DMS 273 (cell line): ENCODE results near the gene CMPK1.
"Not testable (repeated sequence)": the region's sequence is repeated elsewhere in the genome, so short reads cannot be mapped to it uniquely, and the experiment has no call there.

Experiments
- DNase-seq: peaks from one replicate; lab custom pipeline; 2025; ENCODE audit not compliant: unreplicated experiment; lab: John Stamatoyannopoulos, UW

The CMPK1 gene

DNA sequence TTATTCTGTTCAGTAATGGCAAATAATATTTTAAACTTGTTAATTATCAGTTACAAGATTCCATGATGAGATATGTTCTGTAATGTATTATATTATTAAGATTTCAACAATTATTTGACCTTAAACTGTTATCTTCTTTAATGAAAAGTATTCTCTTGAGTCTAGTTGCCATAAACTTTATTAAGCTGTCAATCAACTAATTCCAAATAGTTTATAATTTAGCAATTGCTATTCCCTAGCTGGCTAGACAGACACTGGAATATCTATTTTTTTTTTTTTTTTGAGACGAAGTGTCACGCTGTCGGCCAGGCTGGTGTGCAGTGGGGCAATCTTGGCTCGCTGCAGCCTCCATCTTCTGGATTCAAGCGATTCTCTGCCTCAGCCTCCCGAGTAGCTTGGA lies 3.8 kb downstream of the CMPK1 start:
- no peak for DNase-seq

- no peak for DNase-seq
Measured at GRCh38 chr1:47338249-47339077, 4.9 kb downstream of the CMPK1 start.

- no peak for DNase-seq
Measured at GRCh38 chr1:47340227-47340626, 6.6 kb downstream of the CMPK1 start.

- not testable (repeated sequence) for DNase-seq
Measured at GRCh38 chr1:47346979-47347378, 13.4 kb downstream of the CMPK1 start.

- DNase-seq, result no peak
Measured at GRCh38 chr1:47347735-47348134, 14.1 kb downstream of the CMPK1 start.

DNA sequence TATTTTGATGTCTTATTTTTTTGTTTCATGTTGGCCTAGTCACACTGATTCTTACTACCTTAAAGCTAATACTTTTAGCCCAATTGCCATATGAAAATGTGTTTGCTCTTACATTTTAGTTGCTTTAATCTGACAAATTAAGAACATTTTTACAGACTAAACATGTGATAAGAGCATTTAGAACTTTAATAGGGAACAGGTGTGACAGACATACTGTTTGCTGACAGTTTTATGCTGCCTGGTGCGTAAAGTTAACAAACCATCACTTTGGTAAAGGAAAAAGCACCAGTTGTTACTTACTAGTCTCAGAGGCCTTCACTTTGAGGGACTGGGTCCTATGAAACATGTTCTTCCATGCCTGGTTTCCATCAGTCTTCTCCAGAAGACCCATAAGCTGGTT lies 14.7 kb downstream of the CMPK1 start:
- no peak for DNase-seq

- DNase-seq, result no peak
Measured at GRCh38 chr1:47351305-47351704, 17.7 kb downstream of the CMPK1 start.

- no peak for DNase-seq
Measured at GRCh38 chr1:47361380-47361779, 27.8 kb downstream of the CMPK1 start.

DNA sequence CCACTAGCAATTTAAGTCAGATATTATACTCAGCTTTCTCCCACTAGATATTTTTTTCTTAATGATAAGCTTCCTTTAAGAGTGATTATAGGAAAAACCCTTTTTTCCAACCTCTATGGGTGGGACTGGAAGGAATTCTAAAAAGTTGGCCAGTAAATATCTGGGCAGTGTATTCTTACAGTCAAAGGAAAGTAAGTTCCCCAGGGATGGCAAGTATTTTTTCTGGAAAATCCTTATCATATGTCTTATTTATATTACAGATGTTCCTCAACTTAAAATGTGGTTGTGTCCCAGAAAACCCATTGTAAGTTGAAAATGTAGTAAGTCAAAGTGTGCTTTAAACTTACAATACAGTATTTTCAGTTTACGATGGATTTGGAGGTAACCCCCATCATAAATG lies 29.2 kb downstream of the CMPK1 start:
- DNase-seq, result no peak

DNA sequence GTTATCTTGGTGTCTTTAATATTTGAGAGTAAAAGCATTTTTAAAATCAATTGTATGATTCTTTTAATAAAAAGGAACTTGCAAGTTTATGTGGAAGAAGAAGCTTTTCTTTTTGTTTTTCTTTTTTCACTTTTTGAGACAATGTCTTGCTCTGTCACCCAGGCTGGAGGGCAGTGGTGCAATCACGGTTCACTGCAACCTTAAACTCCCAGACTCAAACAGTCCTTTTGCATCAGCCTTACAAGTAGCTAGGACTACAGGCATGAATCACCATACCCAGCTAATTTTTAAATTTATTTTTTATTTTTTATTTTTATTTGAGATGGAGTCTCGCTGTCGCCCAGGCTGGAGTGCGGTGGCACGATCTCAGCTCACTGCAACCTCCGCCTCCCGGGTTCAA lies 34.1 kb downstream of the CMPK1 start:
- no peak for DNase-seq

- no peak for DNase-seq
Measured at GRCh38 chr1:47371016-47371517, 37.5 kb downstream of the CMPK1 start.

DNA sequence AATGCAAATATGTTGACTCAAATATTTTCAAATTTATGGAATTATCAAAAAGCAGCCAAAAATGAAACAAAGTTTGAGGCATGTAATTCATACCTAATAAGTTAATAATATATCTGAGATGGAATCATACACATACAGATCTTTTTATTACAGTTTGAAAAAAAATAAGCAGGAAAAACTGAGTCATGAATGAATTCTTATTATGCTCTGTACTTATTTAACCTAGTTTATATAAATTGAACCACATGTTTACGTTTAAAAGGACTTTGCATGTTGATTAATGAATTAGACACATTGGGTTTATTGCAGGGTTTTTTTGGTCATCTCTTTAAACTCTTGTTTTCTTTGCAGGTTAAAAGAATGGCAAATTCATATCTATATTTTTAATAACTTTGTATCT lies 40.9 kb downstream of the CMPK1 start:
- DNase-seq, result no peak

DNA sequence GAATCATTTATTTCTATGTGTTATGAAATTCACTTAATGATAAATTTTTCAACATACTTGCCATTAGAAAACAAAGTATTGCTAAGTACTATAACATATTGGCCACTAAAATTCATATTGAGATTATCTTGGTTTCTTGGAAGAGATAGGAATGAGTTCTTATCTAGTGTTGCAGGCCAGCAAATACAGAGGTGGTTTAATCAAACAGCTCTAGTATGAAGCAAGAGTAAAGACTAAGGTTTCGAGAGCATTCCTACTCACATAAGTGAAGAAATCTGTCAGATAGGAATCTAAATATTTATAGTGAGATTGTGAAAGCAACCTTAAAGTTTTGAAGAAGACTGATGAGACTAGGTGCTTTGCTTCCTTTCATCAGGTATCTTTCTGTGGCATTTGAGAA lies 44.6 kb downstream of the CMPK1 start:
- no peak for DNase-seq

- no peak for DNase-seq
Measured at GRCh38 chr1:47380699-47381098, 47.1 kb downstream of the CMPK1 start.

- DNase-seq, result no peak
Measured at GRCh38 chr1:47382399-47382983, 48.9 kb downstream of the CMPK1 start.

- DNase-seq, result no peak
Measured at GRCh38 chr1:47384083-47384482, 50.5 kb downstream of the CMPK1 start.

GRCh38 chr1:47385020-47385419 lies 51.4 kb downstream of the CMPK1 start:
- DNase-seq, result no peak

DNA sequence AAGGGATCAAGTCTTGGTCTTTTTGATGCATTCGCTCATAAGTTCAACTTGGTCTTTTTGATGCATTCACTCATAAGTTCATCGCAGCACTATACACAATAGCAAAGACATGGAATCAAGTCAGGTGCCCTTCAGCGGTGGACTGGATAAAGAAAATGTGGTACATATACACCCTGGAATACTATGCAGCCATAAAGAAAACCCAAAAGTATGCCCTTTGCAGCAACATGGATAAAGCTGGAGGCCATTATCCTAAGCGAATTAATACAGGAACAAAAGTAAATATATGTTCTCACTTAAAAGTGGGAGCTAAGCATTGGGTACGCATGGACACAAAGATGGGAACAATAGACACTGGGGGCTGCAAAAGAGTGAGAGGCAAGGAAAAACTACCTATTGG lies 52.7 kb downstream of the CMPK1 start:
- DNase-seq, result no peak

DNA sequence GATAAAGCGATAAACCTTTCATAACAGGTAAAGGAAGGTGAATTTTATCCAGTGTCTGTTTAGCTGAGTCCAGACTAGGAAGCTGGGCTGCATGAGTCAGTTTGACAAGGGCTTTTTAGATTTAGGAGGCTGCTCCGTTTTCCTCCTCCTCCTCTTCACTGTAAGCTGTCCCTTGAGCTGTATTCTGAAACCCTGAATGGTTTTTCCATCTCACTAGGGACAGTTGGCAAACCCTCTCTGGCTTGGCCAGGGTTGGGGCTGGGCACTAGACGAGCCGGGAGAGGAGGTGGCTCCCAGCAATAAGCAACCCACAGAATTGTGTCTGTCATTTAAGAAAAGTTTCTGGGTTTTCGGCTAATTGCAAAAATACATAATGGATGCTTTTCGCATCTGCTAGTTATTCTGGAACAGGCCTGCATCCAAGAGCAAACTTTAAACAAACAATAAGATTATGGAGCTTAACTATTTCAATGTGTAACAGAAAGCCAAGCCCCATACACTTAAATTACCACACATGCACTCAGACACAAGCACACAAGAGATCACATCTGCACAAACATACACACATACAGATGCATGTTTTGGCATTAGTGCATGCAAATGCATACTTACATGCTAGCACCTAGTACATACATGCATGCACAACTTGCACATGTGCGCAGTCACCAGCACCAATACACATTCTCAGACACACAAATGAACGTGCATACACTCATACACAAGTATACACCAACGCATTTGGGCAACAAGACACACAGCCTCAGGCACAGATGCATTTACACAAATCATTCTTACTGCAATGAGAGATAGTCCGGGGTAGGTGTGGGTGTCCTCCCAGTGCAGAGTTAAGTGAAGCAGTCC lies 54.7 kb downstream of the CMPK1 start:
- peak; percentile 19 for DNase-seq

- peak; percentile 82 for DNase-seq
Measured at GRCh38 chr1:47388891-47389238, 55.3 kb downstream of the CMPK1 start.

GRCh38 chr1:47389731-47390130 lies 56.1 kb downstream of the CMPK1 start:
- no peak for DNase-seq

DNA sequence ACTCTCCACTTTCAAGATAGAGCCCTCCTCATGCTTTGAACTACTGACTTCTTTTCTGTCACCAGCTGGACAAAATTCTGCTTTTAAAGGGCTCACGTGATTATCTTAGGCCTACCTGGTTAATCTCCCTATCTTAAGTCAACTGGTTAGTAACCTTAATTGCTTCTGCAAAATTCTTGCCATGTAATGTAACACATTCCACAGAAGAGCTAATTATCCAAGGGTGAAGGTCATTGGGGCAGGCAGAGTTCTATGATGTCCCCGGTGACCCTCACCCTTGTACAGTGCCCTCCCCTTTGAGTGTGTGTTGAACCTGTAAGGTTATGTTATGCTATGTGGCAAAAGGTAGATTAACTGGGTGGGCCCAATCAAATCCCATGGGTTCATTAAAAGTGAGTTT lies 57.3 kb downstream of the CMPK1 start:
- DNase-seq, result no peak
